ENCODE measurements around the gene KDM5B. TPM values are rescaled to one million over a fixed set of nuclear protein-coding genes. Genes with fewer than 3 reads are reported as not detected.

Gene KDM5B
- total and polyA plus RNA-seq, 9 of the 15 experiments (the other 6 are each of a cell fraction or from before 2014, with no cell fraction given), result 15.4 to 90.6 (median 57.1) TPM

GRCh38 chr1:202762019-202762418 lies 46.2 kb downstream of the KDM5B start (continued):
- no peak for TF ChIP-seq ZNF280A (IDR thresholded peaks at IDR 0.05; ENCODE audit: low read depth, partially characterized antibody)
- no peak for TF ChIP-seq NR4A1 (CRISPR knock-in tag; IDR thresholded peaks at IDR 0.05)
- no peak for TF ChIP-seq NR4A1 (tag; IDR thresholded peaks at IDR 0.05)
- no peak for TF ChIP-seq AFF4 (CRISPR knock-in tag; IDR thresholded peaks at IDR 0.05)
- TF ChIP-seq HIVEP1 (CRISPR knock-in tag; IDR thresholded peaks at IDR 0.05), result no peak
- no peak for TF ChIP-seq TBP (optimal IDR thresholded peaks at IDR 0.05; ENCODE audit: low read depth, low read length)
- TF ChIP-seq C11orf30 (IDR thresholded peaks at IDR 0.05; ENCODE audit: low read depth), result no peak
- TF ChIP-seq E2F6 (IDR thresholded peaks at IDR 0.05; ENCODE audit: borderline replicate concordance in 1 of 2, extremely low read depth in 1 of 2, insufficient read depth in 1 of 2, insufficient read length in 1 of 2, low read depth in 1 of 2, low read length in 1 of 2, poor library complexity in 1 of 2, severe bottlenecking in 1 of 2), result no peak
- 0 out of 2 replicates have a peak, but pooled peaks have one; percentile 1 for TF ChIP-seq ZNF512 (tag; IDR thresholded peaks at IDR 0.05)
- no peak for TF ChIP-seq PYGO2 (tag; IDR thresholded peaks at IDR 0.05)
- no peak for TF ChIP-seq THAP7 (CRISPR knock-in tag; IDR thresholded peaks at IDR 0.05)
- no peak for TF ChIP-seq ZNF609 (CRISPR knock-in tag; IDR thresholded peaks at IDR 0.05; ENCODE audit: borderline replicate concordance)

Measured in K562 (cell line).